OCI-LY1 (cell line): Measurements from ENCODE around the gene SLC25A31.

Experiments used
- EZH2 ChIP-seq: fragments of 200-600 bp; sonication (generic), shearing (Covaris generic); IDR thresholded peaks from 2 replicates; pipeline ENCODE4 v1.8.0; 2017; ENCODE audit warnings: borderline replicate concordance, mixed run types, mild to moderate bottlenecking, antibody characterized with exemption, low read length, moderate library complexity, mixed read lengths
- TF ChIP-seq, protein P1 (sequence below): fragments of 200-600 bp; sonication (generic), shearing (Covaris generic); IDR thresholded peaks from 2 replicates; pipeline ENCODE4 v1.5.1; 2017; ENCODE audit warnings: mild to moderate bottlenecking, antibody characterized with exemption, low read length, moderate library complexity, mixed read lengths

DNA sequence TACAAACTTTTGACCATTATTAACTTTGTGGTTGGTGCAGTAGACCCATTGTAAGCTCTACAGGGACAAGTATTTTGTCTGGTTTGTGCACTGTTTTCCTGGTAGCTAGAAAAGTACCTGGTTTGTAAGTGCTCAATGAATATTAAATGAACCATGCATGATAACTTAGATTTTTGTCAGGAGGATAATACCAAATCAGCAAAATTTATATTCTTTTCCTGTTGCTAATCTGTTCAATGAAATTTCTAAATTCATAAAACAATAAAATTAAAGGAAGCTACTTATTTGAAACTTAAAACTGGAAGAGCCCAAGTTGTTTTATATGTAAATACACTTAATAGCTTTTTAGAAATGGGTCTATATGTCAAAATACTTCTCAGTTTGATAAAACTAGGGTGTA is 69.5 kb downstream of the SLC25A31 start:
- TF ChIP-seq, protein P1, sequence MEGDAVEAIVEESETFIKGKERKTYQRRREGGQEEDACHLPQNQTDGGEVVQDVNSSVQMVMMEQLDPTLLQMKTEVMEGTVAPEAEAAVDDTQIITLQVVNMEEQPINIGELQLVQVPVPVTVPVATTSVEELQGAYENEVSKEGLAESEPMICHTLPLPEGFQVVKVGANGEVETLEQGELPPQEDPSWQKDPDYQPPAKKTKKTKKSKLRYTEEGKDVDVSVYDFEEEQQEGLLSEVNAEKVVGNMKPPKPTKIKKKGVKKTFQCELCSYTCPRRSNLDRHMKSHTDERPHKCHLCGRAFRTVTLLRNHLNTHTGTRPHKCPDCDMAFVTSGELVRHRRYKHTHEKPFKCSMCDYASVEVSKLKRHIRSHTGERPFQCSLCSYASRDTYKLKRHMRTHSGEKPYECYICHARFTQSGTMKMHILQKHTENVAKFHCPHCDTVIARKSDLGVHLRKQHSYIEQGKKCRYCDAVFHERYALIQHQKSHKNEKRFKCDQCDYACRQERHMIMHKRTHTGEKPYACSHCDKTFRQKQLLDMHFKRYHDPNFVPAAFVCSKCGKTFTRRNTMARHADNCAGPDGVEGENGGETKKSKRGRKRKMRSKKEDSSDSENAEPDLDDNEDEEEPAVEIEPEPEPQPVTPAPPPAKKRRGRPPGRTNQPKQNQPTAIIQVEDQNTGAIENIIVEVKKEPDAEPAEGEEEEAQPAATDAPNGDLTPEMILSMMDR: no peak
- no peak for TF ChIP-seq EZH2
